GM19240 (cell line): ENCODE results near the gene OASL.

Experiments
- DNase-seq: peaks from one replicate; pipeline ENCODE4 v3.0.0; 2011; ENCODE audit warnings: low spot score; ENCODE audit not compliant: insufficient read length

Gene OASL

DNA sequence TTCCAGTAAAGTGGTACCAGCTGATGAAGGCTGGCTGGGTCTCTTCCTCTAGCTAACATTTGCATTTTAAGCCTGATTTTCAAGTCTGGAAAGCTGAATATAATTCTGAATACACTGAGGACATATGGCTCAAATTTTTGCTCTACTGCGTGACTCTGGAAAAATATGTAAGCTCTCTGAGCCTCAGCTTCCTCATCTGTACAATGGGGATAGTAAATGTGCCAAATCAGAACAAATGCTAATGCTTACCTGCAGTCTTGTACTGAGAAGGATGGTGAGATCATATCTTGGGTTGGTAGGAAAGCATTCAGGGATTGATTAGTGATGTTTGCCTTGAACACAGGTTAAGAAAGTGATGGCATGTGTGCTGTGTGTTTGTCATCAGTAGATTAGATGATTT lies 46.1 kb downstream of the OASL start:
- no peak for DNase-seq

DNA sequence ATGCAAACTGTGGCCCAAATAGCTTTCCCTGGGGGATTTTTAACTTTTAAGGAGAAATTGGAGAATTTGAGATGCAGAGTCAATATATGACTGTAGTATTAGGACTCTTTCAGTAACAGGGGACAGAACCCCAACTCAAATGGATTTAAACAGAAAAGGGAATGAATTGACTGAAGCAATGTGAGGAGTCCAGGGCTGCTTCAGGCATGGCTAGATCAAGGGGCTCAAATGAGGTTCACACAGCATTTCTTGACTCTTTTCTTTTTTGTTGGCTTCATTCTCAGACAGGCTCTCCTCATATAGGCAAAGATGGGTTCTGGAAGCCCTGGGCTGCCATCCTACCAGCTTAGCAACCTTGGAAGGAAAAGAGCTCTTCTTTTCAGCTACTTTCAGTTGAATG lies 47.1 kb downstream of the OASL start:
- no peak for DNase-seq

DNA sequence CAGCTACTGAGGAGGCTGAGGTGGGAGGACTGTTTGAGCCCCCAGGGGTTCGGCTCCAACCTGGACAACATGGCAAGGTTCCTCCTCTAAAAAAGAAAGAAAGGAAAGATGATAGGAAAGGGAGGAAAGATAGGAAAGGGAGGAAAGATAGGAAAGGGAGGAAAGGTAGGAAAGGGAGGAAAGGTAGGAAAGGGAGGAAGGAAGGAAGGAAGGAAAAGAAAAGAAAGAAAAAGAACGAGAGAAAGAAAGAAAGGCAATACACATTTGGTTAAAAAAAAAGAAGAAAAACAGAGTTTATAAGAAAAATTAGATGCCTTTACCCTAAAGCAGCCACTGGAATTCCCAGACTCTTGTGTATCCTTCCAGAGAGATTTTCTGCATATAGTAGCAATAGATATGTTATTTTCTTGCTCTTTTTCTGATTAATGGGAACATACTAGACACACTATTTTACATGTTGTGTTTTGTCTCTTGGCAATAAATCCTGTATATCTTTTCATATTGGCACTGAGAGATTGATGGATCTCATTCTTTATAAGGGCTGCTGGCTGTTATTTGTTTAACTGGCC lies 48.5 kb downstream of the OASL start:
- DNase-seq = no peak

DNA sequence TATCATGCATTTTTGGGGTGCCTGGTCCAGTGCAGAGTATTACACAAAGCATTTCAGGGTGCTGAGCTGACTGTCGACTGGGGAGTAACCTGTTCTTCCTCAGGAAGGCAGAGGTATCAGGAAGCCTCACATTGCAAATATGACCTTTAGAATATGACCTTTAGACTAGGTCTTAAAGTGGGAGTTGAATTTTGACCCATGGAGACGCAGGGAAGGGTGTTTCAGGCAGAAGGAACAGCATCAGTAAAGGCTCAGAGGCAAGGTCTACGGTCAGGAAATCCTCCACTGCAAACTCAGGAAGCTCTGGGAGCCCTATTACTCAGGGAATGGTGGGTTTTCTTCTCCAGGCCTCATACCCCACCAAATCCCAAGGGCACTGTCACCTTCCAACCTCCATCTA lies 49.4 kb downstream of the OASL start:
- DNase-seq = no peak

DNA sequence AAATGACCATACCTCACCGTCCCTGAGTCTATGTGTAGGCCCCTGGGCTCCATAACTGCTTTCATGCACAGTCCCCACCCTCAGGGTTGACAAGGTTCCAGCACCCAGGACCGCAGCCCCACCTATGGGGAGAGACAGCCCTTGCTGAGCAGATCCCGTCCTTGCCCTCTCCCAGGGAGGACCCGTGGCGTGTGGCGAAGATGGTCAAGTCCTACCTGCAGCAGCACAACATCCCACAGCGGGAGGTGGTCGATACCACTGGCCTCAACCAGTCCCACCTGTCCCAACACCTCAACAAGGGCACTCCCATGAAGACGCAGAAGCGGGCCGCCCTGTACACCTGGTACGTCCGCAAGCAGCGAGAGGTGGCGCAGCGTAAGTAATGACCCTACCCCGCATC lies 50.4 kb downstream of the OASL start:
- DNase-seq = no peak

DNA sequence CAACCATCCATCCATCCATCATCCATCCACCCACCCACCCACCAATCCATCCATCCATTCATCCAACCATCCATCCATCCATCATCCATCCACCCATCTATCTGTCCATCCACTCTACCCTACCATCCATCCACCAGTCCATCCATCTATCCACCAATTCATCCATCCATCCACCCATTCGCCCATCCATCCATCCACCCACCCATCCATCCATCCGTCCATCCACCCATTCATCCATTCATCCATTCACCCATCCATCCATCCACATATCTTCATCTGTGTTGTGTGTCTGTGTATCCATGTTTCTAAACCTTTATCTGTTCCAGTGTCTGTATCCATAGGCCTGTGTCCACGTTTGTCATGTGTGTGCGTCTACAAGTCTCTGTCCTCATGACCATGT lies 50.8 kb downstream of the OASL start:
- no peak for DNase-seq

DNA sequence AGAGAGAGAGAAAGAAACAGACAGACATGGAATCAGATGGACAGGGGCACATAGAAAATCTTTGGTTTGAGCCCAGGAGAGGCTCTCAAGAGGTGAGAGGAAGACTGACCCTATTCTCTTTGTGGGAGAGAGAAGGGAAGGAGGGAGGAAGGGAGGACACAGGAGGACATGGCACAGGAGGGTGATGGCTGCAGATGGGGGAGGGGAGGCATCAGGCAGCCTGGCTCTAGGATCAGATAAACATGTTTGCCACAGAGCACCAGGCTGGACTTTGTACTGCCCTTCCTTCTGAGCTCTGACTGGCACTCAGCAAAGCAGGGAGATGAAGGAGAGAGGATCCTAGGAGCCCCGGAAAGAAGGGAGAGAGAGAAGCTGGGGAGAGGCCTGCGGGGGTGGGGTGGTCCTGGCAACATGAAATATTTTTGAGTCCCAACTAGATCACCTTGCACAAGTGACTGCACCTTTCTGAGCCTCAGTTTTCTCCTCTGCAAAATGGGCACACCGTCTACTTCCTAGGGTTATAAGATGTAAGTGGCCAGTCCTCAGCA lies 54.6 kb downstream of the OASL start:
- no peak for DNase-seq

DNA sequence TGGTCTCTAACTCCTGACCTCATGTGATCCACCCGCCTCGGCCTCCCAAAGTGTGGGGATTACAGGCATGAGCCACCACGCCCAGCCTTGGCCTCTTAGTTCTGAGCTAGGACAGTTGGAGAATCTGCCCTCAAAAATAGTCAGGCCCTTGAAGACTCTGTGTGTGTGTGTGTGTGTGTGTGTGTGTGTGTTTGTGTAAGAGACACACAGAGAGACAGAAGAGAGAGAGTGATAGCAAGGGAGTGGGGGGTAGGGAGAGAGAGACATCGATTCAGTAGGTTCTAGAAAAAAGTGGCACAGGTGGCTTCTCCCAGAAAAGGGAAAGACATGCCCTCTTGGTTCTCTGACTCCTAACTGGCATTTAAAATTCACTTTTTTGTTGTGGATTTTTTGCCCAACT lies 55.3 kb downstream of the OASL start:
- DNase-seq = no peak

DNA sequence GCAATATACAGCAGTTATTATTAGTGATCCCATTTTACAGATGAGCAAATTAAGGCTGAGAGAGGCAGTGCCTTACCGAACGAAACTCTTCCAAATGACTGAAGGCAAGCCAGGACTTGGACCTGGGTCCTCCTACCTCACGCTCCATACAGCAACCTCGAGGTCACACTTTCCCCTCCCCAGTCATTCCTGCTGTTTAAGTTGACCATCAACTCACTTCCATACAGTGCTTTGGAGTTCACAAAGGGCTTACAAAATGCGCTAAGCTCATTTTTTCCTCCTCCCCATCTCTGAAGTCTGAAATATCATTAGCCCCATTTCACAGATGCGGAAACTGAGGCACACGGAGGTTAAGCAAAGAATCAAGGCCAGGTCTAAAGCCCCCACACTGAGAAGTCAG lies 56.4 kb downstream of the OASL start:
- no peak for DNase-seq

DNA sequence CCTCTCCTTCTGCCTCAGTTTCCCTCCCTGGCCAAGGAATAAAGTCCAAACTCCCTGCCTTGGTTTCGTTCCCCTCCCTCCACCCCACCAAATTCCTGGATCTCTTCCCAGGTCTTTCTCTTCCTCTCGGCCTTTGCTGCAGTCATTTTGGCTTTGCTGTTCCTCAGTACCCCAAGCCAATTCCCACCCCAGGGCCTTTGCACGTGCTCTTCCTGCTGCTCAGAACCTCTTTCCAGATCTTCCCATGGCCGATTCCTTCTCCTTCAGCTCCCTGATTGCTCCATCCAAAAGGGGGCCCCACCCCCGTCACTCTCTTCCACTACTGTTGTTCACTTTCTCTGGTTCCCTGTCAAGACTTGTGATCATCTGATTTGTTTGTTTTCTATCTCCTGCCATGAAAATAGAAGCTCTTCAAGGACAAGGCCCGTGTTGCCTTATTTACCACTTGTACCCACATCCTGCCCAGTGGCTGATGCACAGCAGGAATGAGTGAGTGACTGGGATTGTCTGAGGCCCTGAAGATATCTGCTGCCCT lies 57.6 kb downstream of the OASL start:
- no peak for DNase-seq

DNA sequence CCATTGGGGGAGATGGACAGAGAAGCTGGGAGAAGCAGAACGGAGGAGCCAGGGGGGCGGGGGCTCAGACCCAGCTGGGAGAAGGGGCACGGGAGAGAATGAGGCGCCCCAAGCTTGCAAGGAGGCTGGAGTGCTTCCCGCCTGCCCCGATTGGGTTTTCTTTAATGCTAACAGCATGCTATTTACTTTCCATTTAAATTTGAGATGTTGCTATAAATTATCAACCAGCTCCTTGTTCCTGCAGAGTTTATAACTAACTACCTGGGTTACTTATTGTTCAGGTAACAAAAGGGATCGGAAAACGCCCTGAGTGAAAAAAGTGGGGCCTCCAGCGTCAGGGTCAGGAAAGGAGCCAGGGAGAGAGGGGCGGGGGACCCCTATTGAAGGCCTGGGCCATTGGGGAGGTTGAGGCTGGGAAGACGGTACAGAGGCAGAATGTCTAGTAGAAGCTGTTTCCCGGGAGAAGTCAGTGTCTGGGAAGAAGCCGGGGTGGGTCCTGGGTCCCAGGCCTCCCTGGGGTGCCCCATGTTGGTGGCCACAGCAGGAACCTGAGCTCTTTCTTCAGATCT lies 58.2 kb downstream of the OASL start:
- DNase-seq = no peak

DNA sequence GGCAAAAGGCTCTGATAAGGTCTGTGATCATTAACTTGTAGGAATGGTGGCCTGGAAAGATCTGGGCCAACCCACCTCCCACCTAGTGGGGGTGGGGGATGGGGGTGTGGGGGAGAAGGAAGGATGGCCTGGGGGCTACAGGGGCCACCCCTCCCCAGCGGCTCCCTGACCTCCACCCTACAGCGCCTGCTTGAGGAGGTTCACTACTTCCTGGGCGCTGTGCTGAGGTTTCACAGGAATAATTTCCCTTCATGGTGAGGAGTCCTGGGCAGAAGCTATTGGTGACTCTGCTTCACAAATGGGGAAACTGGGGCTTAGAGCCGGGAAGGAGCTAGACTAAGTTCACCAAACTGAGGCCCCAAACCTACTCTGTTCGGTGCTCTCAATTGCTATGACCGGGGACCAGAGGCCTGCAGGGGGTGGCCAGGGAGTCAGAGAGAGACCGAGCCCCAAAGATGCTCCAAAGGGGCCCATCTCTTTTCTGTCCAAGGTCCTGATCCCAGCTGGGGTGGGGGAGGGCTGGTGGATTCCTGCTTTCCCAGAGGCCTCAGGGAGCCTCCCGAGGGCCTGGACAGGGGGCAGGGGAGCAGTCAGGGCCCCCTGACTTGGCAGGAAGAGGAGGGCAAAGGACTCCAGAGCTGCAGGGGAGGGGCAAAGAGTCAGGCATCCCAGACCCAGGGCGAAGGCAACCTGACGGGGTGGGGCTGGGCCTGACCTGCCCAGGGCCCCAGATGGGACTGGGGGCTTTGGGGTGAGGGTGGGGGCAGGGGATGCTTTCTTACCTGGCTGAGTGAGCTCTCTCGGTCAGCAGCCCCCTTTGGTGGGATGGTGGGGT lies 59.0 kb downstream of the OASL start:
- DNase-seq = no peak

DNA sequence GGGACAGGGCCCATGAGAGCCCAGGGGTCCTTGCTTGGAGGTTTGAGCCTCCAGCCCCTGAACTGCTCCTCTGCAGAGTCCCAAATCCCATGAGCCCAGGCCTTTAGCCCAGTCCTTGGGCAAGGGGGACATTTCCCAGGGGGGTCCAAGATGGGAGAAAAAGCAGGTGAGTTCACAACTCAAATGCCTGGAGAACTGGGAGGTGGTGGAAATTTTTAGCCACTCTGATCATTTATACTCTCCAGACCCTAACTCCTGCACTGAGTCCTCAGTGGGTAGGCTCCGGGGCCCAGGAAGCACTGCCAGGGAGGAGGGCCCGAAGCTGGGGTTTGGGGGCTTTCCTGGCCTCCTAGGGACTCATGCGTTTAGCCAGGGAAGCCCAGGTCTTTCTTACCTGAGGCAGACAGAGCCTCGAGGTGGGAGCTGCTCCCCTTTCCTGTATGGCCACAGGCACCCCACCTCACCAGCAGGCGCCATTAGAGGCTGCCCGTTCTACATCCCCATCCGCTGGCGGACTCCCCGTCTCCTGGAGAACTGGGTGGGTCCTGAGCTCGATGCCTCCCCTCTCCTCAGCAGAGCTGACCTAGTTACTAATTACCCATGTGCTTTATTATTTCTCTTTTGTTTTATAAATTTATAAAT lies 59.7 kb downstream of the OASL start:
- DNase-seq = no peak

DNA sequence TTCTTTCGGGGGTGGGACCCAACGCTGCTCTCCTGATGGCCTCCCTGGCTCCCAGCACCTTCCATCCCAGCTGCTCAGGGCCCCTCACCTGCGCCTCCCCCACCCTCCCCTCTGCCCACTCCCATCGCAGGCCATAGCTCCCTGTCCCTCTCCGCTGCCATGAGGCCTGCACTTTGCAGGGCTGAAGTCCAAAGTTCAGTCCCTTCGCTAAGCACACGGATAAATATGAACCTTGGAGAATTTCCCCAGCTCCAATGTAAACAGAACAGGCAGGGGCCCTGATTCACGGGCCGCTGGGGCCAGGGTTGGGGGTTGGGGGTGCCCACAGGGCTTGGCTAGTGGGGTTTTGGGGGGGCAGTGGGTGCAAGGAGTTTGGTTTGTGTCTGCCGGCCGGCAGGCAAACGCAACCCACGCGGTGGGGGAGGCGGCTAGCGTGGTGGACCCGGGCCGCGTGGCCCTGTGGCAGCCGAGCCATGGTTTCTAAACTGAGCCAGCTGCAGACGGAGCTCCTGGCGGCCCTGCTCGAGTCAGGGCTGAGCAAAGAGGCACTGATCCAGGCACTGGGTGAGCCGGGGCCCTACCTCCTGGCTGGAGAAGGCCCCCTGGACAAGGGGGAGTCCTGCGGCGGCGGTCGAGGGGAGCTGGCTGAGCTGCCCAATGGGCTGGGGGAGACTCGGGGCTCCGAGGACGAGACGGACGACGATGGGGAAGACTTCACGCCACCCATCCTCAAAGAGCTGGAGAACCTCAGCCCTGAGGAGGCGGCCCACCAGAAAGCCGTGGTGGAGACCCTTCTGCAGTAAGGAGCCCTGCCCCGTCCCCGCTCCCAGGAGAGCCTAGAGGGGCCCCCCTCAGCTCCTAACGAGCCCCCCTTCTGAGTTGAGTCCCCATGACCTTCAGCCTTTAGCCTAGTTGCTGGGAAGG lies 60.5 kb downstream of the OASL start, which contains the start of gene HNF1A:
TSS of gene HNF1A (plus strand) at position 248 of the 924 bp plus-strand sequence. CDS start at position 474, 226 bp downstream.
- DNase-seq = no peak

DNA sequence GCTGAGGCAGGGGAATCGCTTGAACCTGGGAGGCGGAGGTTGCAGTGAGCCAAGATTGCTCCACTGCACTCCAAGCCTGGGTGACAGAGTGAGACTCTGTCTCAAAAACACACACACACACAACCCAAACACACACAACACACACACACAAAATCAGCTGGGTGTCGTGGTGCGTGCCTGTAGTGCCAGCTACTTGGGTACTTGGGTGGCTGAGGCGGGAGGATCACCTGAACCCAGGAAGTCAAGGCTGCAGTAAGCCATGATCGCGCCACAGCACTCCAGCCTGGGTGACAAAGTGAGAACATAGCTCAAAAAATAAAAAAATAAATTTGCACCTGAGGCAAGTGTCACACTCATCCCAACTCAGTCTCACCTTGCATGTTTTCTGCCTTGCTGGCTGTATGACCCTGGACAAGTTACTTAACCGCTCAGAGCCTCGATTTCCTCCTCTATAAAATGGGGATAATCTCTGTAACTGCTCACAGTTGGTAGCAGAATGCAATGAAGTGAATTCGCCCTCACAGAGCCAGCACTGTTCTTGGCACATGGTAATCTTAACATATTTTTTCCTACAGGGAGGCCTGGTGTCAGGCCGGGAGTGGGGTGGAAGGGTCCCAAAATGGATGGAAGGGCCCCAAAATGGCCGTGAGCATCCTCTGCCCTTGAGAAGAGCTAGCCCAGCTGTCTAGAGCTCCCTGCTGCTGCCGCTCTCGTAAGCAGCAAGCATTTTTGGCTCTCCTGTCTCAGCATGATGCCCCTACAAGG lies 61.3 kb downstream of the OASL start:
- no peak for DNase-seq

DNA sequence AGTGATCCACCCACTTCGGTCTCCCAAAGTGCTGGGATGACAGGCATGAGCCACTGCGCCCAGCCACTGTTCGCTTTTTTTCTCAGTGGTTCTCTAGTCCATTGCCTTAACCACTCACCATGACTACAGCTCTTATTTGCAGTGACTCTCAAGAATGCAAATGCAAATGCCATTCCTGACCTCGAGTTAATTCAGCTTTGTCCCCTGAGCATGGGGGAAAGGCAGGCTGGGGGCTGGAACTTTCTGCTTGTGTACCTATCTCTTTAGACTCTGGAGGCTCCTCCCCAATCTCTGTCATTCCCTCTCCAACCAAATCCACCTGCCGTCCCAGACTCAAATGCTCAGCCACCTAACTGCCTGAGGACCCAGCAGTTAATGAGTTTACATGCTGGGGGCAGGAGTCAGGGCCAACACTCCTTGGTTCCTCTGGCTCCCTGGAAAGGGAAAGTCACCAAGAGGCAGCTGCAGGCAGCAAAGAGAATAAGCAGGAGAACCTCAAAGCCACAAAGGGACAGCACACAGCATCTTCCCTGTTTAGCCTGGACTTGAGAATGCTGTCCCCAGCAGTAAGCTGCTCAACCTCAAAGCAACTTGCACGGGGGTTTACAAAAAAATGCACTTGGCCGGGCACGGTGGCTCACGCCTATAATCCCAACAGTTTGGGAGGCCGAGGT lies 66.0 kb downstream of the OASL start:
- no peak for DNase-seq

DNA sequence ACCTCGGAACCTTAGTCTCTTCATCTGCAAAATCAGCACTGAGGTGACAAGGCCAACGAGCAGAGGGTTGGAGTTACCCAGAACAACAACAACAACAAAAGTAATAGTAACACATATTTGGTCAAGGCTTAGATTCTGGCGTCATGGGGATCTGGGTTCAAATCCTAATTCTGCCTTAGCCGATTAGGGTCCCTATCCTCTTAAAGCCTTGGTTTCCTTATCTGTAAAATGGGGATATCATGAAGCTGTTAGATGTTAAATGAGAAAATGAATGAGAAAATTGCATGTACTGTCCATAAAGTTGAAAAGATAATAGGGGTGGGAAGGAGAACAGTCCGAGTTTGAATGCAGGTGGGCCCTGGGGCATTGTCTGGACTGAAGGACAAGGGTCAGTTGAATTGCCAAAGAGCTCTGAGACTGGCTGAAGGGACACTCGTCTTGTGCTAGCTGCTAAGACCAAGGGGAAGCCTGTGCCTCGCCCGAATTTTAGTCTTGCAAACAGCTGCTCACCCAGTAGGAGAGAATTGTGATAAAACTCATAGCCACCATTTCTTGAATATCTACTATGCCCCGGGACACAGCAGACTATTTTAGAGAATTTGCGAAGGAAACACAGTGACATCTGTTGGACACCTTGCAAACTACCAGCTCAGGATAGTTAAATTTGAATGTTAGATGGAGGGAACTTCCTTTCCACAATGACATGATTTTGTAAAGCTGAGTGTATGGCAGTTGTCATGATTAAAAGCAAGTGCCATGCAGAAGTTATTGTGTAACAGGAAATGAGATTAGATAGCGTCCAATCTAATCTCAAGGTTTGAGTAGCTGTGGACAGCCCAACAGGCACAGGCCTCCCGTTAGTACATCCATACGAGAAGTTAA lies 67.5 kb downstream of the OASL start:
- peak; percentile 75 for DNase-seq

DNA sequence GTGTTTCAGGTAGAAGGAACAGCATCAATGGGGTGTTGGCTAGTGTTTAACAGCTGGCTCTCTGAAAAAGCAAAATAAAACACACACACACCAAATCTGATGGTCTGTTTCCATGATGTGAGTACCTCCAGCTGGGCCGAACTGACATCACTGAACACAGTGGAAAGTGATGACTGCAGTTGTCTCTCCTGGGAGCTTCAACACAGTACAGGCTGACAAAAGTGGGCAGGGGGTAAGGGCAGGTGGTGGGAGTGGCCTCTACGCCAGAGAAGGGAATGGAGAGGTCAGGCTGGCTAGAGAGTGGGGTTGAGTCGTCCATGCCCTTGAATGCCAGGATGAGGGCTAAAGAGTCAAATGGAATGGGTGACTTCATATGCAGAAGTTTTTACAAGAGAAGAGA lies 68.7 kb downstream of the OASL start:
- no peak for DNase-seq
